HepG2 (cell line): ENCODE measurements around the gene SNRPN. TPM values are rescaled to one million over a fixed set of nuclear protein-coding genes. Genes with fewer than 3 reads are reported as not detected.

Source experiments
- ATAC-seq: fragments of 200-7000 bp; cut with Tn5 transposase; 3 replicates; pipeline ENCODE4 v1.9.1; 2020; ENCODE audit warnings: mild to moderate bottlenecking, moderate library complexity
- BruUV-seq: library from RNA; stranded (reverse); fragments of 400-500 nt; replicated peaks from 2 replicates; lab custom pipeline; 2021; lab: Mats Ljungman, UMichigan
- CTCF ChIA-PET: fragments of 300-600 bp; formaldehyde crosslinking; extraction: SDS; loops from one replicate; lab custom pipeline; 2021; ENCODE audit warnings: low total read pairs, inconsistent platforms, low intra/inter-chr PET ratio; lab: Yijun Ruan, JAX
- POLR2A ChIA-PET: fragments of 350-600 bp; sonication (Branson Sonifier 250); formaldehyde crosslinking; loops from one replicate; lab custom pipeline; 2020; ENCODE audit warnings: antibody characterized with exemption, inconsistent platforms; lab: Yijun Ruan, JAX
- DNase-seq: peaks from one replicate; pipeline ENCODE4 v3.0.0-alpha.2; 2015; ENCODE audit warnings: low spot score
- FAIRE-seq: peaks from 3 replicates; lab custom pipeline; 2011; peaks lifted over from hg19 to GRCh38; lab: Jason Lieb, UNC
- H2AFZ ChIP-seq: one replicate; pipeline ENCODE4 v1.6.1; 2011; ENCODE audit warnings: low read length, inconsistent platforms
- H3K27ac ChIP-seq: fragments of 300-600 bp; 3 replicates; pipeline ENCODE4 v1.8.0; 2011; ENCODE audit warnings: mixed run types, mild to moderate bottlenecking, mixed read lengths, low read length, inconsistent platforms; ENCODE audit not compliant: insufficient read depth; ENCODE audit errors: extremely low read length
- H3K27me3 ChIP-seq, 2 experiments: fragments of 200-600 bp in 1 of 2; 2 replicates in 1 of 2; 3 replicates in 1 of 2; pipeline versions ENCODE4 v1.6.0 to v1.8.0; 2011; ENCODE audit warnings: low read length in 2 of 2, mild to moderate bottlenecking in 2 of 2, moderate library complexity in 2 of 2, inconsistent platforms in 1 of 2; ENCODE audit not compliant: insufficient read depth in 2 of 2, control insufficient read depth in 1 of 2
- H3K36me3 ChIP-seq, 2 experiments: fragments of 200-600 bp in 1 of 2; replicated peaks in 1 of 2; 2 replicates in 1 of 2; 3 replicates in 1 of 2; pipeline versions ENCODE4 v1.5.1 to v1.8.0; 2011; ENCODE audit warnings: low read length in 2 of 2, inconsistent platforms in 1 of 2; ENCODE audit not compliant: insufficient read depth in 2 of 2, control insufficient read depth in 1 of 2
- H3K4me1 ChIP-seq: 2 replicates; pipeline ENCODE4 v1.5.1; 2012; ENCODE audit warnings: low read length, inconsistent platforms; ENCODE audit not compliant: insufficient read depth
- H3K4me2 ChIP-seq: 2 replicates; pipeline ENCODE4 v1.6.0; 2011; ENCODE audit warnings: low read depth, low read length, inconsistent platforms
- H3K4me3 ChIP-seq, 3 experiments: fragments of 200-600 bp in 1 of 3; sonication (generic), shearing (Covaris generic) in 1 of 3; replicated peaks in 1 of 3; 2 replicates each; pipeline ENCODE4 v1.5.1; 2011 to 2016; ENCODE audit warnings: low read length in 3 of 3, inconsistent platforms in 2 of 3, low read depth in 2 of 3, mild to moderate bottlenecking in 2 of 3, control low read depth in 1 of 3, mixed read lengths in 1 of 3; ENCODE audit not compliant: insufficient read depth in 1 of 3
- H3K79me2 ChIP-seq: one replicate; pipeline ENCODE4 v1.6.1; 2011; ENCODE audit warnings: low read length, inconsistent platforms; ENCODE audit not compliant: insufficient read depth
- H3K9ac ChIP-seq: 2 replicates; pipeline ENCODE4 v1.6.0; 2011; ENCODE audit warnings: mild to moderate bottlenecking, low read depth, low read length, inconsistent platforms; ENCODE audit not compliant: insufficient read depth
- H3K9me3 ChIP-seq: 2 replicates; pipeline ENCODE4 v1.5.1; 2012; ENCODE audit warnings: mild to moderate bottlenecking, low read length
- H4K20me1 ChIP-seq: 2 replicates; pipeline ENCODE4 v1.6.0; 2011; ENCODE audit warnings: inconsistent platforms, mild to moderate bottlenecking, low read length, moderate library complexity; ENCODE audit not compliant: insufficient read depth
- DMTF1 ChIP-seq: sonication (generic); formaldehyde crosslinking; IDR thresholded peaks from 2 replicates; pipeline ENCODE4 v1.4.0; 2020; ENCODE audit warnings: mild to moderate bottlenecking, missing genetic modification reagents
- DPF2 ChIP-seq: sonication (generic); formaldehyde crosslinking; IDR thresholded peaks from 2 replicates; pipeline ENCODE4 v1.4.0; 2020; ENCODE audit warnings: mild to moderate bottlenecking, low read depth, missing genetic modification reagents, borderline replicate concordance
- MLX ChIP-seq: IDR thresholded peaks from 2 replicates; pipeline ENCODE4 v1.6.1; 2016
- NR2C2 ChIP-seq: sonication (generic); formaldehyde crosslinking; IDR thresholded peaks from 2 replicates; pipeline ENCODE4 v1.4.0; 2020; ENCODE audit warnings: missing genetic modification reagents, mild to moderate bottlenecking, moderate library complexity, borderline replicate concordance
- RAD21 ChIP-seq: fragments of 450-650 bp; formaldehyde crosslinking; IDR thresholded peaks from 2 replicates; pipeline ENCODE4 v1.5.0; 2020; ENCODE audit warnings: mild to moderate bottlenecking
- RBAK ChIP-seq: sonication (generic); formaldehyde crosslinking; IDR thresholded peaks from 2 replicates; pipeline ENCODE4 v1.5.1; 2020; ENCODE audit warnings: mild to moderate bottlenecking, missing genetic modification reagents
- REPIN1 ChIP-seq: sonication (generic); formaldehyde crosslinking; IDR thresholded peaks from 2 replicates; pipeline ENCODE4 v1.8.0; 2022; ENCODE audit warnings: missing genetic modification reagents, low read depth, mild to moderate bottlenecking, borderline replicate concordance
- RFXAP ChIP-seq: sonication (generic); formaldehyde crosslinking; IDR thresholded peaks from 2 replicates; pipeline ENCODE4 v1.4.0; 2020; ENCODE audit warnings: missing genetic modification reagents, borderline replicate concordance
- SIN3B ChIP-seq: fragments of 150-350 bp; IDR thresholded peaks from 2 replicates; pipeline ENCODE4 v1.6.1; 2014; ENCODE audit warnings: low read length
- TFAP4 ChIP-seq: sonication (generic); IDR thresholded peaks from 2 replicates; pipeline ENCODE4 v1.6.1; 2016; ENCODE audit warnings: low read depth, borderline replicate concordance
- TGIF2 ChIP-seq: IDR thresholded peaks from 2 replicates; pipeline ENCODE4 v1.6.1; 2016; ENCODE audit warnings: control low read depth, missing compliant biosample characterization
- UBTF ChIP-seq: sonication (generic); formaldehyde crosslinking; IDR thresholded peaks from 2 replicates; pipeline ENCODE4 v1.4.0; 2020; ENCODE audit warnings: mild to moderate bottlenecking, missing genetic modification reagents
- ZNF180 ChIP-seq: sonication (generic); formaldehyde crosslinking; IDR thresholded peaks from 2 replicates; pipeline ENCODE4 v1.4.0; 2020; ENCODE audit warnings: low read depth, missing genetic modification reagents, borderline replicate concordance
- ZNF562 ChIP-seq: sonication (generic); formaldehyde crosslinking; IDR thresholded peaks from 2 replicates; pipeline ENCODE4 v1.8.0; 2022; ENCODE audit warnings: missing genetic modification reagents, borderline replicate concordance
- ZNF574 ChIP-seq: sonication (generic); formaldehyde crosslinking; IDR thresholded peaks from 2 replicates; pipeline ENCODE4 v1.4.0; 2020; ENCODE audit warnings: missing genetic modification reagents
- ZNF749 ChIP-seq: sonication (generic); formaldehyde crosslinking; IDR thresholded peaks from 2 replicates; pipeline ENCODE4 v1.8.0; 2022; ENCODE audit warnings: mild to moderate bottlenecking, missing genetic modification reagents, moderate library complexity, borderline replicate concordance
- ZNF839 ChIP-seq: sonication (generic); formaldehyde crosslinking; IDR thresholded peaks from 2 replicates; pipeline ENCODE4 v1.4.0; 2020; ENCODE audit warnings: missing genetic modification reagents, mild to moderate bottlenecking, borderline replicate concordance
- WGBS: methylation state at CpG from one replicate; pipeline ENCODE4 v1.1.6; 2017; ENCODE audit warnings: low lambda C conversion rate; 5-methylcytosine and 5-hydroxymethylcytosine counted together
- in situ Hi-C: cut with HindIII; loops from 2 replicates; pipeline ENCODE4 v1.10.0; 2017; ENCODE audit warnings: low pct_unique_long_range_greater_than_20kb; ENCODE audit not compliant: extremely low pct_ligation_motif_present
- intact Hi-C: fragments of 100-400 bp; cut with micrococcal nuclease; formaldehyde crosslinking; loops from one replicate; pipeline ENCODE4 v1.10.0; 2022; ENCODE audit not compliant: unreplicated experiment
- polyA plus RNA-seq, 8 experiments: library from polyadenylated mRNA; depleted of rRNA in 3 of 8; stranded (reverse) in 7 of 8; unstranded in 1 of 8; fragments of >200 nt; fragmentation: Illumina TruSeq in 4 of 8; extraction: Trizol in 4 of 8; gene quantifications; 2 replicates each; pipeline versions ENCODE4 v1.2.1 to v1.2.3, GENCODE V29; 2011 to 2016; ENCODE audit warnings: low read depth in 4 of 8, missing spikeins in 1 of 8, mixed read lengths in 1 of 8; ENCODE audit not compliant: insufficient read depth in 1 of 8
- total RNA-seq, 5 experiments: library from RNA; depleted of rRNA; stranded (reverse); fragments of >200 nt; fragmentation: Illumina TruSeq; extraction: Trizol; gene quantifications; 2 replicates each; pipeline ENCODE4 v1.2.3, GENCODE V29; 2016; ENCODE audit warnings: low read depth in 1 of 5

SNRPN gene
- total and polyA plus RNA-seq, 2 of the 13 experiments (the other 11 are each of a cell fraction or from before 2014, with no cell fraction given): 133 to 212 TPM

- Histone ChIP-seq H3K36me3 (peaks cover 0 to 5% of the 10 kb centered on the region in 2 experiments; a peak in 1 of 5 replicates), H2AFZ (no peak overlapping the region), H3K27me3 (no peaks in the 10 kb centered on the region), H3K9ac (no peak overlapping the region), H3K4me3 (no peak overlapping the region), H3K4me1 (no peaks in the 10 kb centered on the region), H4K20me1 (no peaks in the 10 kb centered on the region), H3K79me2 (no peaks in the 10 kb centered on the region), H3K4me2 (no peak overlapping the region), H3K9me3 (peaks cover 66% of the 10 kb centered on the region), H3K27ac (no peak overlapping the region)
- intact Hi-C loops: no loop called here
- ChIA-PET POLR2A (no interaction called here), CTCF (no interaction called here)
- in situ Hi-C loops: no loop called here
- no TSS peak for BruUV-seq
- FAIRE-seq (no peak), ATAC-seq (no peak), DNase-seq (no peak)
- 61% methylated on average over 2 of the region's 2 CpGs for WGBS
- TF ChIP-seq RBAK (CRISPR knock-in tag) (no peak), ZNF180 (CRISPR knock-in tag) (no peak), MLX (CRISPR knock-in tag) (no peak), UBTF (CRISPR knock-in tag) (no peak), ZNF574 (CRISPR knock-in tag) (no peak), TGIF2 (no peak), ZNF749 (CRISPR knock-in tag) (no peak), NR2C2 (CRISPR knock-in tag) (no peak), DMTF1 (CRISPR knock-in tag) (no peak), REPIN1 (CRISPR knock-in tag) (no peak), TFAP4 (no peak), ZNF562 (CRISPR knock-in tag) (no peak), ZNF839 (CRISPR knock-in tag) (no peak), RFXAP (CRISPR knock-in tag) (no peak), DPF2 (no peak), RAD21 (CRISPR knock-in tag) (no peak), SIN3B (no peak)
Observed at GRCh38 chr15:25022233-25022632, 67.4 kb downstream of the SNRPN start.
